Activated CD8-positive, alpha-beta T cell treated with anti-CD3 and anti-CD28 coated beads for 36 hours (primary cell): Measurements from ENCODE around the gene STRN. TPM values are rescaled to one million over a fixed set of nuclear protein-coding genes. Genes with fewer than 3 reads are reported as not detected.
A peak's percentile ranks its signal among the peaks of the same experiment; 100 is the strongest.

ENCODE experiments used
- ATAC-seq: fragments of 200-7000 bp; cut with Tn5 transposase; one replicate; pipeline ENCODE4 v1.10.0; 2021; ENCODE audit warnings: mild to moderate bottlenecking, moderate library complexity
- CTCF ChIA-PET: fragments of 350-600 bp; sonication (Branson Sonifier 250); formaldehyde crosslinking; loops from one replicate; lab custom pipeline; 2021; ENCODE audit warnings: antibody characterized with exemption; lab: Charles Lee
- POLR2A ChIA-PET: fragments of 350-600 bp; sonication (Branson Sonifier 250); formaldehyde crosslinking; loops from one replicate; lab custom pipeline; 2021; ENCODE audit warnings: antibody characterized with exemption; lab: Charles Lee
- DNase-seq: peaks from one replicate; pipeline ENCODE4 v3.0.0-alpha.2; 2020
- H3K27ac Mint-ChIP-seq: one replicate; pipeline ENCODE4 v1.8.0; 2021; ENCODE audit warnings: mild to moderate bottlenecking, mixed read lengths
- H3K27me3 Mint-ChIP-seq: one replicate; pipeline ENCODE4 v1.8.0; 2021; ENCODE audit warnings: mixed read lengths
- H3K36me3 Mint-ChIP-seq: one replicate; pipeline ENCODE4 v1.8.0; 2021; ENCODE audit warnings: low read depth, mixed read lengths
- H3K4me1 Mint-ChIP-seq: one replicate; pipeline ENCODE4 v1.8.0; 2021; ENCODE audit warnings: low read depth, mixed read lengths
- H3K4me3 Mint-ChIP-seq: one replicate; pipeline ENCODE4 v1.8.0; 2021; ENCODE audit warnings: mild to moderate bottlenecking, moderate library complexity, mixed read lengths
- H3K9me3 Mint-ChIP-seq: one replicate; pipeline ENCODE4 v1.8.0; 2021; ENCODE audit warnings: mixed read lengths
- CTCF ChIP-seq: fragments of 200-600 bp; IDR thresholded peaks from one replicate; pipeline ENCODE4 v1.8.0; 2022; ENCODE audit warnings: antibody characterized with exemption, mild to moderate bottlenecking
- intact Hi-C: fragments of 100-400 bp; cut with micrococcal nuclease; formaldehyde crosslinking; loops from one replicate; pipeline ENCODE4 v1.10.0; 2022
- total RNA-seq, 2 experiments: library from RNA; stranded (reverse); gene quantifications; one replicate each; pipeline ENCODE4 v1.2.3, GENCODE V29; 2021

STRN gene
- total RNA-seq, 2 experiments from 2014 or later = 24.0 to 25.9 TPM

GRCh38 chr2:36801088-36801487 is 165.2 kb downstream of the STRN start:
- POLR2A ChIA-PET = no interaction called here
- Mint-ChIP-seq H3K9me3 (no peaks in the 10 kb centered on the region), H3K4me3 (no peak overlapping the region), H3K36me3 (no peaks in the 10 kb centered on the region), H3K4me1 (peaks cover 3% of the 10 kb centered on the region), H3K27me3 (peaks cover 17% of the 10 kb centered on the region), H3K27ac (no peak overlapping the region)
- no peak for TF ChIP-seq CTCF
- ATAC-seq (peak; percentile 17), DNase-seq (no peak)
- CTCF ChIA-PET = interaction anchor here (0.9 to 1.9 kb wide), 2 partner anchors 9 to 15 kb away, joined by 3 to 5 read pairs; no protein-coding TSS in a partner anchor
- intact Hi-C loops = no loop called here

GRCh38 chr2:36800381-36800780 is 166.0 kb downstream of the STRN start:
- no peak overlapping the region for H3K27ac Mint-ChIP-seq
- no peak for TF ChIP-seq CTCF
- no peaks in the 10 kb centered on the region for H3K9me3 Mint-ChIP-seq
- no peaks in the 10 kb centered on the region for H3K36me3 Mint-ChIP-seq
- peak; percentile 56 for DNase-seq
- POLR2A ChIA-PET = no interaction called here
- H3K27me3 Mint-ChIP-seq = peaks cover 17% of the 10 kb centered on the region
- H3K4me1 Mint-ChIP-seq = peaks cover 3% of the 10 kb centered on the region
- CTCF ChIA-PET = interaction anchor here (1.9 kb wide), 1 partner anchor 15 kb away, joined by 5 read pairs; no protein-coding TSS in a partner anchor
- peak; percentile 82 for ATAC-seq
- intact Hi-C loops = no loop called here
- no peak overlapping the region for H3K4me3 Mint-ChIP-seq

GRCh38 chr2:36798724-36799123 is 167.6 kb downstream of the STRN start:
- CTCF ChIA-PET = interaction anchor here (1.4 kb wide), 1 partner anchor 13 kb away, joined by 3 read pairs; no protein-coding TSS in a partner anchor
- Mint-ChIP-seq H3K4me3 (no peak overlapping the region), H3K4me1 (peaks cover 3% of the 10 kb centered on the region), H3K9me3 (no peaks in the 10 kb centered on the region), H3K36me3 (no peaks in the 10 kb centered on the region), H3K27me3 (peaks cover 17% of the 10 kb centered on the region), H3K27ac (no peak overlapping the region)
- TF ChIP-seq CTCF = no peak
- POLR2A ChIA-PET = no interaction called here
- no peak for DNase-seq
- intact Hi-C loops = no loop called here
- ATAC-seq = no peak

- intact Hi-C loops = no loop called here
- Mint-ChIP-seq H3K9me3 (no peaks in the 10 kb centered on the region), H3K27ac (no peak overlapping the region), H3K4me1 (peaks cover 3% of the 10 kb centered on the region), H3K36me3 (no peaks in the 10 kb centered on the region), H3K4me3 (no peak overlapping the region), H3K27me3 (peaks cover 17% of the 10 kb centered on the region)
- POLR2A ChIA-PET = no interaction called here
- DNase-seq (no peak), ATAC-seq (no peak)
- CTCF ChIA-PET = interaction anchor here (3.6 kb wide), 1 partner anchor 12 kb away, joined by 20 read pairs; no protein-coding TSS in a partner anchor
- no peak for TF ChIP-seq CTCF
Observed at GRCh38 chr2:36797324-36798070, 168.8 kb downstream of the STRN start.

Other genes with a start within 250 kb of the STRN start
- 10 to 100 TPM; 15.2 to 18.2 TPM for gene HEATR5B, start 117.8 kb upstream of the STRN start, total RNA-seq
- gene GPATCH11, start 118.0 kb upstream of the STRN start, total RNA-seq = 10 to 100 TPM in 1 of 2 experiments, 1 to 10 TPM in 1; 9.9 to 11.7 TPM
- 10 to 100 TPM; 43.1 to 49.3 TPM for gene EIF2AK2, start 190.4 kb upstream of the STRN start, total RNA-seq
- gene SULT6B1, start 222.1 kb upstream of the STRN start, total RNA-seq = not detected
- 10 to 100 TPM; 43.7 to 48.4 TPM for gene CEBPZOS, start 230.0 kb upstream of the STRN start, total RNA-seq